ENCODE results near the gene IFNL2. TPM values are rescaled to one million over a fixed set of nuclear protein-coding genes. Genes with fewer than 3 reads are reported as not detected.
"Not testable (repeated sequence)": the region's sequence is repeated elsewhere in the genome, so short reads cannot be mapped to it uniquely, and the experiment has no call there.

Gene IFNL2
- polyA plus RNA-seq, 4 donors, result not detected

GRCh38 chr19:39273859-39274258, 5.7 kb downstream of the IFNL2 start:
- H3K9me3 ChIP-seq (ENCODE audit: control insufficient read depth in 2 of 2, insufficient read depth in 1 of 2, low read depth in 1 of 2, low read length in 1 of 2); H3K27ac ChIP-seq (ENCODE audit: low read depth in 1 of 3, low read length in 2 of 3); FAIRE-seq; H3K4me1 ChIP-seq (ENCODE audit: control insufficient read depth in 3 of 3, insufficient read depth in 2 of 3, low read depth in 1 of 3, low read length in 2 of 3); H3K36me3 ChIP-seq (ENCODE audit: control insufficient read depth in 3 of 3, insufficient read depth in 2 of 3, low read depth in 1 of 3, low read length in 3 of 3); H3K4me3 ChIP-seq (ENCODE audit: low read depth in 1 of 3, low read length in 3 of 3); DNase-seq: not testable (repeated sequence)
- 82 to 89% (median 85%) methylated on average over 5 of the region's 5 CpGs for WGBS, 3 donors
- peaks cover 0 to 12% (median 0%) of the 10 kb centered on the region in 3 donors for H3K27me3 ChIP-seq (ENCODE audit: control insufficient read depth in 3 of 3, insufficient read depth in 3 of 3, low read length in 3 of 3)

GRCh38 chr19:39275578-39275977, 7.4 kb downstream of the IFNL2 start:
- Histone ChIP-seq H3K4me3 (ENCODE audit: low read depth in 1 of 3, low read length in 3 of 3) (no peak overlapping the region), H3K9me3 (ENCODE audit: control insufficient read depth in 2 of 2, insufficient read depth in 1 of 2, low read depth in 1 of 2, low read length in 1 of 2) (no peaks in the 10 kb centered on the region), H3K36me3 (ENCODE audit: control insufficient read depth in 3 of 3, insufficient read depth in 2 of 3, low read depth in 1 of 3, low read length in 3 of 3) (no peaks in the 10 kb centered on the region), H3K4me1 (ENCODE audit: control insufficient read depth in 3 of 3, insufficient read depth in 2 of 3, low read depth in 1 of 3, low read length in 2 of 3) (no peaks in the 10 kb centered on the region), H3K27me3 (ENCODE audit: control insufficient read depth in 3 of 3, insufficient read depth in 3 of 3, low read length in 3 of 3) (peaks cover 0 to 8% (median 0%) of the 10 kb centered on the region in 3 donors), H3K27ac (ENCODE audit: low read depth in 1 of 3, low read length in 2 of 3) (no peak overlapping the region)
- DNase-seq, result no peak
- FAIRE-seq, result no peak
- WGBS, 3 donors, result 82 to 93% (median 83%) methylated on average over 5 of the region's 5 CpGs

GRCh38 chr19:39276740-39277139, 8.5 kb downstream of the IFNL2 start:
- DNase-seq, result no peak

GRCh38 chr19:39277598-39277997, 9.4 kb downstream of the IFNL2 start:
- WGBS, 3 donors, result 35 to 62% (median 44%) methylated on average over 7 of the region's 7 CpGs
- peaks cover 0 to 3% of the 10 kb centered on the region in 2 donors for H3K9me3 ChIP-seq (ENCODE audit: control insufficient read depth in 2 of 2, insufficient read depth in 1 of 2, low read depth in 1 of 2, low read length in 1 of 2)
- no peak overlapping the region for H3K4me3 ChIP-seq (ENCODE audit: low read depth in 1 of 3, low read length in 3 of 3)
- DNase-seq, result peak; percentile 72 to 73
- H3K27ac ChIP-seq (ENCODE audit: low read depth in 1 of 3, low read length in 2 of 3), result no peak overlapping the region
- H3K27me3 ChIP-seq (ENCODE audit: control insufficient read depth in 3 of 3, insufficient read depth in 3 of 3, low read length in 3 of 3), result peaks cover 0 to 3% (median 0%) of the 10 kb centered on the region in 3 donors
- FAIRE-seq, result no peak
- no peaks in the 10 kb centered on the region for H3K4me1 ChIP-seq (ENCODE audit: control insufficient read depth in 3 of 3, insufficient read depth in 2 of 3, low read depth in 1 of 3, low read length in 2 of 3)
- no peaks in the 10 kb centered on the region for H3K36me3 ChIP-seq (ENCODE audit: control insufficient read depth in 3 of 3, insufficient read depth in 2 of 3, low read depth in 1 of 3, low read length in 3 of 3)

More at GRCh38 chr19:39276740-39277139, 8.5 kb downstream of the IFNL2 start:
- WGBS, 3 donors, result 93 to 95% (median 93%) methylated on average over 5 of the region's 5 CpGs
- Histone ChIP-seq H3K27ac (ENCODE audit: low read depth in 1 of 3, low read length in 2 of 3) (no peak overlapping the region), H3K27me3 (ENCODE audit: control insufficient read depth in 3 of 3, insufficient read depth in 3 of 3, low read length in 3 of 3) (peaks cover 0 to 3% (median 0%) of the 10 kb centered on the region in 3 donors), H3K36me3 (ENCODE audit: control insufficient read depth in 3 of 3, insufficient read depth in 2 of 3, low read depth in 1 of 3, low read length in 3 of 3) (no peaks in the 10 kb centered on the region), H3K4me1 (ENCODE audit: control insufficient read depth in 3 of 3, insufficient read depth in 2 of 3, low read depth in 1 of 3, low read length in 2 of 3) (no peaks in the 10 kb centered on the region), H3K4me3 (ENCODE audit: low read depth in 1 of 3, low read length in 3 of 3) (no peak overlapping the region), H3K9me3 (ENCODE audit: control insufficient read depth in 2 of 2, insufficient read depth in 1 of 2, low read depth in 1 of 2, low read length in 1 of 2) (no peaks in the 10 kb centered on the region)
- no peak for FAIRE-seq

DNA sequence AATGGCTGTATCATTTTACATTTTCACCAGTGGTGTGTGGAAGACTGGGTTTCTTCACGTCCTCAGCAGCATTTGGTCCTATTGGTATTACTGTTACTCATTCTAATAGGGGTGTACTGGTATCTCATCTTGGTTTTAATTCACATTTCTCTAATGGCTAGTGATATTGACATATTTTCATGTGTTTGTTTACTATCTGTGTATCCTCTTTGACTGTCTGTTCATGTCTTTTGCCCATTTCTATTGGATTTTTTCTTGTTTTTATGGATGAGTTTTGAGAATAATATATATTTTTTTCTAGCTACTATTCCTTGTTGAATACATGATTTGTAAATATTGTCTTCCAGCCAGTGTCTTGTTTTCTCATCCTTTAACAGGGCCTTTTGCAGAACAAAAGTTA, 13.8 kb downstream of the IFNL2 start:
- H3K27me3 ChIP-seq (ENCODE audit: control insufficient read depth in 3 of 3, insufficient read depth in 3 of 3, low read length in 3 of 3), result no peaks in the 10 kb centered on the region
- H3K4me3 ChIP-seq (ENCODE audit: low read depth in 1 of 3, low read length in 3 of 3), result no peak overlapping the region
- no peaks in the 10 kb centered on the region for H3K4me1 ChIP-seq (ENCODE audit: control insufficient read depth in 3 of 3, insufficient read depth in 2 of 3, low read depth in 1 of 3, low read length in 2 of 3)
- no peak overlapping the region for H3K27ac ChIP-seq (ENCODE audit: low read depth in 1 of 3, low read length in 2 of 3)
- no peaks in the 10 kb centered on the region for H3K36me3 ChIP-seq (ENCODE audit: control insufficient read depth in 3 of 3, insufficient read depth in 2 of 3, low read depth in 1 of 3, low read length in 3 of 3)
- DNase-seq, result no peak
- peaks cover 0 to 12% of the 10 kb centered on the region in 2 donors for H3K9me3 ChIP-seq (ENCODE audit: control insufficient read depth in 2 of 2, insufficient read depth in 1 of 2, low read depth in 1 of 2, low read length in 1 of 2)
- FAIRE-seq, result no peak
- WGBS, 3 donors, result 40 to 77% (median 75%) methylated on average over 1 of the region's 1 CpG

DNA sequence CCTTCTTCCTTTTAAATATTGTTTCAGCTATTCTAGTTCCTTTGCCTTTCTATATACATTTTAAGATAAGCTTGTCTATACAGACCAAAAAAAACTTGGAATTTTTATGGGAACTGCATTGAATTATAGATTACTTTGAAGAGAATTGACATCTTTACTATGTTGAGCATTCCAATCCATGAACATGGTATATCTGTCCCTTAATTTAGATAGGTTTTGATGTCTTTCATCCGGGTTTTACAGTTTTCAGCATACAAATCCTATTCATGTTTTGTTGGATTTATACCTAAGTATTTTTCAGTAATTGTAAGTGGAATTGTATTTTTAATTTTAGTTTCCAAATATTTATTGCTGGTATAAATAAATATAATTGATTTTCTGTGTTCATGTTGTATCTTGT, 15.8 kb downstream of the IFNL2 start:
- Histone ChIP-seq H3K4me3 (ENCODE audit: low read depth in 1 of 3, low read length in 3 of 3) (no peak overlapping the region), H3K9me3 (ENCODE audit: control insufficient read depth in 2 of 2, insufficient read depth in 1 of 2, low read depth in 1 of 2, low read length in 1 of 2) (peaks cover 0 to 12% of the 10 kb centered on the region in 2 donors), H3K27ac (ENCODE audit: low read depth in 1 of 3, low read length in 2 of 3) (no peak overlapping the region), H3K4me1 (ENCODE audit: control insufficient read depth in 3 of 3, insufficient read depth in 2 of 3, low read depth in 1 of 3, low read length in 2 of 3) (no peaks in the 10 kb centered on the region), H3K36me3 (ENCODE audit: control insufficient read depth in 3 of 3, insufficient read depth in 2 of 3, low read depth in 1 of 3, low read length in 3 of 3) (no peaks in the 10 kb centered on the region), H3K27me3 (ENCODE audit: control insufficient read depth in 3 of 3, insufficient read depth in 3 of 3, low read length in 3 of 3) (peaks cover 0 to 2% (median 0%) of the 10 kb centered on the region in 3 donors)
- DNase-seq (no peak), FAIRE-seq (no peak)
- WGBS, 3 donors, result 82 to 97% (median 94%) methylated on average over 1 of the region's 1 CpG

GRCh38 chr19:39293394-39293793, 25.2 kb downstream of the IFNL2 start:
- H3K4me3 ChIP-seq (ENCODE audit: low read depth in 1 of 3, low read length in 3 of 3), result no peak overlapping the region
- DNase-seq (no peak), FAIRE-seq (no peak)
- H3K9me3 ChIP-seq (ENCODE audit: control insufficient read depth in 2 of 2, insufficient read depth in 1 of 2, low read depth in 1 of 2, low read length in 1 of 2), result no peaks in the 10 kb centered on the region
- peaks cover 0 to 19% (median 2%) of the 10 kb centered on the region in 3 donors for H3K27me3 ChIP-seq (ENCODE audit: control insufficient read depth in 3 of 3, insufficient read depth in 3 of 3, low read length in 3 of 3)
- WGBS, 3 donors, result 71 to 85% (median 80%) methylated on average over 4 of the region's 4 CpGs
- H3K27ac ChIP-seq (ENCODE audit: low read depth in 1 of 3, low read length in 2 of 3), result no peak overlapping the region
- H3K4me1 ChIP-seq (ENCODE audit: control insufficient read depth in 3 of 3, insufficient read depth in 2 of 3, low read depth in 1 of 3, low read length in 2 of 3), result no peaks in the 10 kb centered on the region
- H3K36me3 ChIP-seq (ENCODE audit: control insufficient read depth in 3 of 3, insufficient read depth in 2 of 3, low read depth in 1 of 3, low read length in 3 of 3), result no peaks in the 10 kb centered on the region

DNA sequence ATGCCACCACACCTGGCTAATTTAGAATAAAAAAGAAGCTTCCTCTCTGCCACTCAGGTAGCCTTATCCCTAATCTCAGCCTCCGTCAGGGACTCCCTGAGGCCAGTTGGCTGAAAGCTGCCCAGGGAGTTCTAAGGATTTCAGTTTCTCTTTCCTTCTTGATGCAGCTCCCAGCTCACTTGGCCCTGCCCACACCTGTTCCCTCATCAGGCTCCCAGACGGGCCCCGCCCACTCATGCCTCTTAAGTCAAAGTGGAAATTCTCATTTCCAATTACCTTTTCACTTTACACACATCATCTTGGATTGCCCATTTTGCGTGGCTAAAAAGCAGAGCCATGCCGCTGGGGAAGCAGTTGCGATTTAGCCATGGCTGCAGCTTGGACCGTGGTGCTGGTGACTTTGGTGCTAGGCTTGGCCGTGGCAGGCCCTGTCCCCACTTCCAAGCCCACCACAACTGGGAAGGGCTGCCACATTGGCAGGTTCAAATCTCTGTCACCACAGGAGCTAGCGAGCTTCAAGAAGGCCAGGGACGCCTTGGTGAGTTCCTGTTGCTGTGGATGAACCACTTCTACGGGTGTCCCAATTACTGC, 28.0 kb downstream of the IFNL2 start, which contains the start of gene IFNL1:
Gene IFNL1 (plus strand): TSS at position 353 of the 591 bp plus-strand sequence. CDS start 15 bp downstream, at position 368.
- WGBS, 3 donors, result 68 to 78% (median 74%) methylated on average over 11 of the region's 11 CpGs
- H3K4me3 ChIP-seq (ENCODE audit: low read depth in 1 of 3, low read length in 3 of 3), result no peak within 1 kb of the TSS
- DNase-seq, result peak; percentile 52 to 63
- H3K9me3 ChIP-seq (ENCODE audit: control insufficient read depth in 2 of 2, insufficient read depth in 1 of 2, low read depth in 1 of 2, low read length in 1 of 2), result no peaks in the 10 kb centered on the region
- peaks cover 0 to 10% (median 2%) of the 10 kb centered on the region in 3 donors for H3K27me3 ChIP-seq (ENCODE audit: control insufficient read depth in 3 of 3, insufficient read depth in 3 of 3, low read length in 3 of 3)
- H3K4me1 ChIP-seq (ENCODE audit: control insufficient read depth in 3 of 3, insufficient read depth in 2 of 3, low read depth in 1 of 3, low read length in 2 of 3), result no peaks in the 10 kb centered on the region
- no peak for FAIRE-seq
- H3K36me3 ChIP-seq (ENCODE audit: control insufficient read depth in 3 of 3, insufficient read depth in 2 of 3, low read depth in 1 of 3, low read length in 3 of 3), result no peaks in the 10 kb centered on the region
- no peak within 1 kb of the TSS for H3K27ac ChIP-seq (ENCODE audit: low read depth in 1 of 3, low read length in 2 of 3)

DNA sequence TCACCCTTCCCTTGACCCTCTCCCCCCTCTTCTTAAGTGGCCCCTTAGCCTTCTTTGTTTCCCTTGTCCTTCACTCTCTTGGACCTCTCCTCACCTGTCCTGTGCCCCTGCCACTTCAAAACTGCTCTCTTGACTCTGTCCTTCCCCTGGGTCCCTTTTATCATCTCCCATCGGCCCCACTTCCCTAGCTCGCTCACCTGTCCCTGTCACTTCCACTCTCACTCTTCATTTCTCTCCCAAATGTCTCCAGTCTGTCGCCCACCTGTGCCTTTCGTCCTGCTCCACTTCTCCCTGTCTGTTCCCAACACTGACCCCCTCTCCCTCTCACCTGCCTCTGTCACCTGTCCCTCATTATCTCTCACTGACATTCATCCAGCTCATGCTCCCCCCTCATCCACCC, 28.7 kb downstream of the IFNL2 start:
- Histone ChIP-seq H3K27ac (ENCODE audit: low read depth in 1 of 3, low read length in 2 of 3) (no peak overlapping the region), H3K4me3 (ENCODE audit: low read depth in 1 of 3, low read length in 3 of 3) (no peak overlapping the region), H3K27me3 (ENCODE audit: control insufficient read depth in 3 of 3, insufficient read depth in 3 of 3, low read length in 3 of 3) (peaks cover 0 to 8% (median 2%) of the 10 kb centered on the region in 3 donors), H3K4me1 (ENCODE audit: control insufficient read depth in 3 of 3, insufficient read depth in 2 of 3, low read depth in 1 of 3, low read length in 2 of 3) (no peaks in the 10 kb centered on the region), H3K36me3 (ENCODE audit: control insufficient read depth in 3 of 3, insufficient read depth in 2 of 3, low read depth in 1 of 3, low read length in 3 of 3) (no peaks in the 10 kb centered on the region), H3K9me3 (ENCODE audit: control insufficient read depth in 2 of 2, insufficient read depth in 1 of 2, low read depth in 1 of 2, low read length in 1 of 2) (no peaks in the 10 kb centered on the region)
- DNase-seq (no peak), FAIRE-seq (no peak)
- 81 to 93% (median 88%) methylated on average over 4 of the region's 4 CpGs for WGBS, 3 donors
